DLD1 (cell line): Measurements from ENCODE around the gene TFR2.

Source experiments
- in situ Hi-C: cut with HindIII; loops from 2 replicates; pipeline ENCODE4 v1.10.0; 2017; ENCODE audit warnings: low sequenced_read_pairs

The TFR2 gene

DNA sequence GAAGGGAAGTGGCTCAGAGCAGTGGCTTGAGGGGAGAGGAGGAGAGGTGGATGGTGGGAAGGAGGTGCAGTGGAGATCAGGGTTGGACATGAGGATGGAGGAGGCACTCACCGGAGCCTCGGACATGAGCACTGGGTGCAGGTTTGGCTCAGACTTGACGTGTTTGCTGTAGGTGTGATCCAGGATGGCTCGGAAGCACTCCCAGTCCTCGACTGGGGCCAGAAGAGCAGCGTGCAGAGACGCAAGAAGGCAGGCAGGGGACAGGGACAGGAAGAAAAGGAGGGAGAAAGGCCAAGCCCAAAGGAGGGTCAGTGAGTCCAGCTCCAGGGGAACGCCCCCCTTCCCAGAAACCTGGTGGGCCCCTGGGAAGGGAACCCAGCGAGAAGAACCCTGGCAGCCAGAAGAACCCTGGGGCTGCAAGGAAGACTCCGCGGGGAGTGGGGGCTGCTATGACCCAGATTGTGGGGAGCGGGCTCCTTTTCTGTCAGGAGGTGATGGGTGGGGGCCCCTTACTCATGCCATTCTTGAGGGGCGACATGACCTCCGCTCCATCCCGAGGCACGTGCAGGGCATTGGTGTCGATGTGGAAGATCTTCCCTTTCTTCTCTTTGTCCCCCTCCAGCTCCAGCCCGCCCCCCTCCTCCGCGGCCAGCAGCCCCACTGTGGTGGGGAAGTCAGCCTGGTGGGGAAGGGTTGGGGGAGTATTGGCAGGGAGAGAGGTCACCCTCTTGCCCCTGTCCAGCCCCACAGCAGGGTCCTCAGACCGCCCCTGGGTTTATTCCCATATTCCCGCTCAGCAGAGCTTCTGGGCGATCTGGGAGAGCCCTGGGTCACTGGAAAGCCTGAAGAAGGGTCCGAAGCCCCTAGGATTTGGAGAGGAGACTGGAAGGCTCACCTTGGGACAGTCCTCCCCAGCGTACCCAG is 13.8 kb upstream of the TFR2 start:
- in situ Hi-C loops = no loop called here

DNA sequence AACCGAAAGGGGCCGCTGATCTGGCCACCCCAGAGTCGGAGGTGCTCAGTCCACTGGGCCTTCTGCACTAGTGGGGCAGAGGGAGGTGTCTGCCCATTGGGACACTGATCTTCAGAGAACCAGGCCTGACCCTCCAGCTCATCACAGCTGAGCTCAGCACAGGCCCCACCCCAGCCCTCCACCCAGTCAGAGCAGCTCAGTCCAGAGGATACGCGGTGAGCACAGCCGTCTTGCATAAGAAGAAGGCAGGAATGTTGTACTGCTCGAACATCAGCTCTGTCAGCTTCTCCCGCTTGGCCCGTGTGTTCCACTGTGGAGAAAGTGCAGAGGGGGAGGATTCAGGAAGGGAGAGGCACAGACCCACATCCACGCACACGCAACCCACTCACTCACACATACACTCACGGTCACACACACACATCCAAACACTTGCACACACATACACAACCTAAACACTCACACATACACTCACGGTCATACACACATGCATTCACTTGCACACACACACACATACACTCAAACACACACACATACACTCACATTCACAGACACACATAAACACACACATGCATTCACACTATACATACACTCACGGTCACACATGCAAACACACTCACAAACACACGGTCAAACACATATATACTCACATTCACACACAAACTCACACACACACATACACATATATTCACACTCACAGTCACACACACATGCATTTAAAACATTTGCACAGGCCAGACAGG is 8.6 kb upstream of the TFR2 start:
- in situ Hi-C loops = no loop called here

DNA sequence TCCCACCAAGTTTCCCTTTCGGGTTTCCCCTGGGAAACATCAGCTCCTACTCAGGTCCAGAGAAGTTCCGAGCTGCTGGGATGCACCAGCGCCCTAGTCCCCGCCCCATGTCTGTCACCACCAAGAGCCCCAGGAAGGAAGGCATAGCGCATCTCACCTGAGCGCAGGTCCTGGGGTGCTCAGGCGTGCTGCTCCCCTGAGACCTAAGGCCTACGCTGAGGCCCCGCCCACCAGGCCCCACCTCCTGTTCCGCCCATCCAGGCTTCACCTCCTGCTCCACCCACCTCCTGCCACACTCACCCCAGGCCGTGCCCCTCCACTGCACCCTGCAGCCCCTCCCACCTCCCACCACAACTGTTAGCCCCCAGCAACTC is 1.2 kb upstream of the TFR2 start:
- in situ Hi-C loops = no loop called here

DNA sequence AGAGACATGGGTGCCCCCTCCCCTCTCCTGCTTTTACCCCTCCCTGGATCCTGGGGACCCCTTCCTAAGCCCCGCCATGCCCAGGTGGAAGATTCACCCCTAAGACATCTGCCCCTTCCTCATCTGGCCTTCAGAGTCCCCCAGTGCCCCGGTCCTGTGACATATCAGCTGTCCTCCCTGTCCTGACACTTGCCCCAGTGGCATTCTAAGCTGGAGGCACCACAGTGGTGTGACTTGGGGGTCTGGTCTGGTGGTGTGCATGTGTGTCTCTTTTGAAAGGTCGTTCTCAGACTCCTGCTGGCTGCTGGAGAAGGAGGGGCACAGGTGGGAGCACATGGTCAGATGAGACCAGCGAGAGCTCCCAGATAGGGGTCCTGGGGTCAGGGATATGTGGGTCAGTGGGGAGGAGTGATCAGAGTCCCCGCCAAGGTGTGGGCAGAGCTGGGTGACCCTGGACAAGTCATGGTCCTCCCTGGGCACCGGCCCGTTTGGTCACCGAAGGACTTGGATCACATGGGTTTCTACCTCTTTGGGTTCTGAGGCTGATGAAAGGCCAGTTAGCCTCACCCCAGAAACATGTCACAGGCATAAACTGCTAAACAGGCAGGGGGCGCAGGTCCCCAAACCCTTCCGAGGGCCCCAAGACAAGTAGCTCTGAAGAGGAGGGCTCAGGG is 645 bp upstream of the TFR2 start:
- in situ Hi-C loops = no loop called here

DNA sequence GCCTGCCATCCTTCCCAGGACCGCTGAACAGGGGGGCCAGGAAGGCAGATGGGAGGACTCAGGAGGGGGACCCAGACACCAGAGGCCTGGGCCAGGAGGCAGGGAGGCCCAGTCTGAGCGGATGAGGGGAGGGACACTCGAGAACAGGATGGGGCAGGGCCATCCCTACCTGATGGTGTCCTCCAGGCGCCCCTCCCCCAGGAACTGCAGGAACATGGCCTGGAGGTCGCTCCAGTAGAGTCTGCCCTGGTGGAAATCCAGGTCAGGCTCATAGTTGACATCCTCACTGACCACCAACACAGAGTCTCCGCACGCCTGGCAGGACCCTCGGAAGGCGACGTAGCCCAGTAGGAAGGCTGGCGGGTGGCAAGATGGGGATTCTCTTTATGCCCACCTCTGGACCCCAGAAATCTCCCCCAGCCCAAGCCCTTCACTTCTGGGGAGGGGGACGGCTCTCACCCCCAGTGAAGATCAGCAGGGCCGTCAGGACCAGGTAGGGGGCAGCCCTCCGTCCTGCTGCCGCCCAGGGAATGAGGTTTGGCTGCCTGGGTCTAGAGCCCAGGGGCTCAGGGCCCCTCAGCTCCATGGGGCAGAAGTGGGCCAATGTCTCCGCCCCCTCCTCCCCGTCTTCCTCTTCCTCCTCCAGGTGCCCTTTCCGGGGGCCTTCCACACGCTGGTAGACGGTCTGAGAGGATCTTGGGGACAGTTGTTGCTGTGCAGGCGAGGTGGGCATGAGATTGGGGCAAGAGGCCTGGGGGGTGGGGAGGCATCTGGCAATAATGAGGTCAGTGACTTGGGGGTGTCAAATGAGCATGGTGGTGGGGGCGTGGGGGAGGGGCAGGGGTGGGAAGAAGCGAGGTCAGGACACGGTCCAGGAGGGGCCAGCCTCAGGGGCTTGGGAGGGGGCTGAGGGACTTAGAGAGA is 573 bp downstream of the TFR2 start:
- in situ Hi-C loops = no loop called here

DNA sequence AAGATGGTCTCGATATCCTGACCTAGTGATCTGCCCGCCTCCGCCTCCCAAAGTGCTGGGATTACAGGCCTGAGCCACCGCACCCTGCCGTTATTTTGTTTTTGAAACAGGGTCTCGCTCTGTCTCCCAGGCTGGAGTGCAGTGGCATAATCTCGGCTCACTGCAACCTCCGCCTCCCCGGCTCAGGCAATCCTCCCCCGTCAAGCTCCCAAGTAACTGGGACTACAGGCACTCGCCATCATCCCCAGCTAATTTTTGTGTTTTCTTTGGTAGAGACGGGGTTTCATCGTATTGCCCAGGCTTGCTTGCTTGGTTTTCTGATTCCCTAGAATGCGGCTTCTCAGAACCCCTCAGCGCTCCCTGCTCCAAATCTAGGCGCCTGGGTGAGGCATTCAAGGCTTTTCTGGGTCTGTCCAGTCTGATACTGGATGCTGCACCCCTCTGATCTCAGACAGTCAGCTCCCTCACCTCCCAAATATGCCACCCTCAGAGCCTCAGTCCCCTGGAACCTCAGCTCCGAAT is 1.3 kb downstream of the TFR2 start:
- in situ Hi-C loops = no loop called here

DNA sequence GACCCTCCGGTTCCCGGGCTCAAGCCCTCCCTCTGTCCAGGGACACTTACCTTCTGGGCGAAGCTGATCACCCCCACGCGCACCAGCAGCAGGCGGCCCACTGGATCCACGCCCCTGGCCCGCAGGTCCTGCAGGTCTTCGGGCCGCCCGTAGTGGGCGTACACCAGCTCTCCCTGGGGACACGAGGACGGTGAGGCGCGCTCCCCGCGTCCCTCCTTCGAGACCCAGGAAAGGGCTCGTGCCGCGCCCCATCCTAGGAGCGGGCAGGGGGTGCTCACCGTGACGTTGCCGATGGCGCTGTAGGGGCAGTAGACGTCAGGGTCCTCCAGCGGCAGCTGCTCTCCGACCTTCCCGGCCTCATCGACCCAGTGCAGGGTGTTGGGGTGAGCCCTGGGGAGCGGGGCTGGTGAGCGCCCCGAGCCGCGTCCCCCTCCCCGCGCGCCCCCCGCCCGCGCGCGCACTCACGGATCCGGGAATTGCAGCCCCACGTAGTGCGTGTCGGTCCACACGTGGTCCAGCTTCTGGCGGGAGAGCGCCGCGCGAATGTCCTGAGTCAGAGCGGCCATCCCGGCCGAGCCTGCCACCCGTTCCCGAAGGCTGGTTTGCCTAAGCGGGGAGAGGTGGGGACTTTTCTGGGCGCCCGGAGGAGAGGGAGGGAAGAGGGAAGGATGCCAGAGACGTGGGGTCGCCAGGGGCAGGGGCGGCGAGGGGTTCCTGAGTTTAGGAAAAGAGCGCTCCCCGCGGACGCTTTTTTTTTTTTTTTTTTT is 8.2 kb downstream of the TFR2 start:
- in situ Hi-C loops = no loop called here

DNA sequence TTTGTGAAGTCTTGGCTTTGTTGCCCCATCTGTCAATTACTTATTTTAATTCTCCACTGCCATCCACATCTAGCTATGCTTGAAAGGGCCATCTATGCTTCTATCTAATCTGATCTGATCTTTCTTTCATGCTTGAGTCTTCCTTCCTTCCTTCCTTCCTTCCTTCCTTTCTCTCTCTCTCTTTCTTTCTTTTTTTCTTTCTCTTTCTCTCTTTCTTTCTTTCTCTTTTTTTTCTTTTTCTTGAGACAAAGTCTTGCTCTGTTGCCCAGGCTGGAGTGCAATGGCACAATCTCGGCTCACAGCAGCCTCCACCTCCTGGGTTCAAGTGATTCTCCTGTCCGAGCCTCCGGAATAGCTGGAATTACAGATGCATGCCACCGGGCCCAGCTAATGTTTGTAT is 11.3 kb downstream of the TFR2 start:
- in situ Hi-C loops = no loop called here

DNA sequence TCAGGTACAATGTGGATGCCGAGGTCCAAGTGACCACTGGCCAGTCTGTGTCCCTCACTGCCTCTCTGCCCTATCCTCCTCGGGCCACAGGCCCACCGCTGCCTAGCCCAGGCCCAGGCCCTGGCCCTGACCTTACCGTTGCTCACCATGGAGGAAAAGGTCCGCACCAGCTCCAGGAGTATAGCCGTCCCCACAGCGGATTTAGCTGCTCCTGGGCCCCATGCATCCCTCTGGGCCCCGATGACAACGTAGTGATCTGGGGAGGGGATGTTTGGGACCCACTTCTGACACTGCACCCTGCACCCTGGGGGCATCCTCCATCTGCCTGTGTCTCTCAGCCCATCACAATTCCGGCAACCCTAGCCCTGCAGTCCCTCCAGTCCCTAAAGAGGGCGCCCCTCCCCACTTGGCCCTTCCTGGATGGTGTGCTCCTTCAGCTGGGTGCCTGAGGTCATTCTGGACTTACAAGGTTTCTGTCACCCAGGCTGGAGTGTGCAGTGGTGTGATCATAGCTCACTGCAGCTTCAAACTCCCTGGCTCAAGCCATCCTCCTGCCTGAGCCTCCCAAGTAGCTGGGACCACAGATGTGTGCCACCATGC is 12.1 kb downstream of the TFR2 start:
- in situ Hi-C loops = no loop called here

DNA sequence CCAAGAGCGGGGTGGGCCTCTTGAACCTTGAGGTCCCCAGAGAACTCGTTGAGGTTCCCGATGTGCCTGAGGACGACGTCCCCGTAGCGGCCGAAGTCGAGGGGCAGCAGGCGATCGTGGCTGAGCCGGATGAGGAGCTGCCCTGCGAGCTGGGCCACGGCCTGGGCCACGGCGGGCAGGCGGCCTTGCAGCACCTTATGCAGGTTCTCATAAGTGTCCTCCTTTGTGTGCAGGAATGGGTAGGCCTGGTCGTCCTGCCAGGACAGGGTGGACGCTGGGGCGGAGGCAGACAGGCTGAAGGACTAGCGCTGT is 14.2 kb downstream of the TFR2 start:
- in situ Hi-C loops = no loop called here

DNA sequence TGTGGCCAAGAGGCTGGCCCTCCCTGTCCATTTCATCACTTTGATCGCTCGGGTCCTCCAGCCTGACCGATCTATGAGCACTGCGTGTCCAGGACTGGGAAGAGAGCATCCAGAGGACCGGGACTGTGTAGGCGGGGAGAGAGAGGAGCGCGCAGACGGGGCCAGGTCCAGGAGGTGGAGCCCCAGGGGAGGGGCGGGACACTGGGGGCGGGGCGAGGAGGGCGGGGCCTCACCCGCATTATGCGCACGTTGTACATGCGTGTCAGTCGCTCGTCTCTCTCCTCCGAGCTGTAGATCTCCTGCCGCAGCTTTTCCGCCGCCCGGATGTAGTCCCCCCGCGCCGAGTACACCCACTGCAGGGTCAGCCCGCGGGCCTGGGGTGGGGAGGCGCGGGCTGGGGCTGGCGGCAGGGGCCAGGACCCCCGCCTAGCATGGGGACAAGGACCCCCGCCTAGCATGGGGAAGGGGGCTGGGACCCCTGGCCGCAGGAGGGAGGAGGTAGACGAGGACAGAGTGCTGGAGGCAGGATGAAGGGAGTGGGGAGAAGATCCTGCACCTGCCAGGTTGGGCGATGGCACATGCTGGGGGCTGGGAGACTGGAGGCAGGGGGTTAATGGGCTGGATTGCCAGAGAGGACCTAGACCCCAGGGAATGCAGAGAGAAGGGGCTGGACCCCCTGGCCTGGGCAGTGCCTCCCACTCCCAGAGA is 14.7 kb downstream of the TFR2 start:
- in situ Hi-C loops = no loop called here

DNA sequence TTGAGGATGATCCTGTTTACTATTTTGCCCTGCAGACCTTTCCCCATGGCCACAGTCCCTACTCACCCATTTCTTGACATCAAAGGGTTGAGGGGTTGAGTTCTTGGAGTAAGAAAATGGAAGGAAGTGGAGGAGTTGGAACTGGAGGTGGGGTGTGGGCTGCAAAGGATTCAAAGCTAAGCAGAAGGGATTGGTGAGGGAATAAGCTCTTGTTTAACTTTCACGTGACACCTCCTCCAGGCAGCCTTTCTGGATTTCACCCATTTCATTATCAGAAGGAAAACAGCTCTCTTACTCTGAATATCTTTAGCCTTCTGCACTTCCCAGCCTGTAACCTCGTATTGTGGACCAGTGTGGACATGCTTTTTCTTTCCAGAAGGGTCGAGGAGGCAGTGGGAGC is 15.3 kb downstream of the TFR2 start:
- in situ Hi-C loops = no loop called here

DNA sequence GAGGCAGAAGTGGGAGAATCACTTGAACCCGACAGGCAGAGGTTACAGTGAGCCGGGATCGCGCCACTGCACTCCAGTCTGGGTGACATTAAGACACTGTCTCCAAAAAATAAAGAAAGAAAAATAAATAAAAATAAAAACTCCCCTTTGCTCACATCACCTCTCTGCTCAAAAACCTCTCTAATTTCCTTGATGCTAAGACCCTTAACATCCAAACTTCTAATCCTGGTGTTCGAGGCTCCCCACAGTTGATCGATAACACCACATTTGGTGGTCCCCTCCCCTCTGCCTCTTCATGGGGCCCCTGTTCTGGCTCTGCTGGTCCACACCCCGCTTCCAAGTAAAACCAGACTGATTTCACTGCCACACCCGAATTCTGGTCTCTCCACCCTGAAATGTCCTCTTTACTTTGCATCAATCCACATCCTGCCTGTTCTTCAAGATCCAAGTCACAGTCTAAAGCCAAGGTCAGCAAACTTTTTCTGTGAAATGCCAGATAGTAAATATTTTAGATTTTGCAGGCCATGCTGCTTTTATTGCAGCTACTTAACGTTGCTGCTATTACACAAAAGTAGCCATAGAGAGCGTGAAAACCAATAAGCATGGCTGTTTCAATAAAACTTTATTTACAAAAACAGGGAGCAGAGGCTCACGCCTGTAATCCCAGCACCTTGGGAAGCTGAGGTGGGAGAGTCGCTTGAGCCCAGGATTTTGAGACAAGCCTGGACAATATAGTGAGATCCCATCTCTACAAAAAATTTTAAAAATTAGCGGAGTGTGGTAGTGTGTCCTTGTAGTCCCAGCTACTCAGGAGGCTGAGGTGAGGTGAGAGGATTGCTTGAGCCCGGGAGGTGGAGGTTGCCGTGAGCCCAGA is 17.2 kb downstream of the TFR2 start:
- in situ Hi-C loops = no loop called here

DNA sequence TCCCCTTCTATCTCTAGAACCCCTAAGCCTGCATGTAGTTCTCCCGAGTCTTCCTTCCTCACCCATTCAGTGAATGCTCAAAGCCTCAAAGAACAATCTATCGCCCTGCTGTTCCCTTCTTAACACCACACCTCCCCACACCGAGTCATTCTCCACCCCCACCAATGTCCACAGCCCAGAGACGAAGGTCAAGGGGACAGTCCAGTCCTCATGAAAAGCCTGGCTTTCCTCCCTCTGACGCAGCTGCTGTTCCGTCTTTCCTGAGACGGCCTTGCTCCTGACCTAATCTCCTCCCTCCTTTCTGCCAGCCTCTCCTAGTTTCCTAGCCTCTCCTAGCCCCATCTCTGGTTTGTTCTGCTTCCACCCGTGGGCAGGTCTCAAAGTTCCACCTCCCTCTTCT is 19.8 kb downstream of the TFR2 start:
- in situ Hi-C loops = no loop called here

DNA sequence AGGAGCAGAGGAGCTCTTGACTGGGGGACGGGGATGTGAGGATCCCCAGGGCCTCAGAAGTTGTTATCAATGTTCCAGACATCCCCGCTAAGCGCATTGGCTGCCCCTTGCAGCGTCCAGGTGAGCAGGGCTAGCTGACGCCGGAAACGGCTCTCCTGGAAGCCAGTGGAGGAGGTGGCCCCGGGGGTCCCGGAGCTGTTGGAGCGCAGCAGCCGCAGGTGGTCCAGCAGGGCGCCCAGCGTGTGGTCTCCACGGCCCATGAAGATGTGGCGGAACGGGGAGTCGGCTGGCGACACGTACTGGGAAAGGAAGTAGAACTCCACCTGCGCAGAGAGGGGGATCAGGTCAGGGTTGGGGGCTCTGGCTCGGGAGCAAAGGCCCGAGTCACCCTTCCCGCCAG is 20.5 kb downstream of the TFR2 start:
- in situ Hi-C loops = no loop called here

DNA sequence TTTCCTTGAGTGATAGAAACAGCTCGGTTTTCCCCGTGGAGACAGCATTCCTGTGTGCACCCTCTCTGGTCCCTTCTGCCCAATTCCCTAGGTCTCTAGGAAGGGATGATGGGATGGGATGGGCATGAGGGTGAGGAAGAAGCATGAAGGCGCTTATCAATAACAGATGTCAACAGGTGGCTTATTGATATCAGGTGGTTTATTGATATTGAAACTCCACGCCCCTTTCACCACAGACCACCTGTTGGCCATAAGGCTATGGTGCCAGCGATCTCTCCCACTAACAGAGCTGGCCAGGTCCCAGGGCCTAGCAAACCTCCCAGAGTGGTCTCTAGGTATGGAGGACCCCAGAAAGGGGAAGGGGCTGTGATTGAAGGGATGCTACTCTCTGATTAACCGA is 21.1 kb downstream of the TFR2 start:
- in situ Hi-C loops = no loop called here

DNA sequence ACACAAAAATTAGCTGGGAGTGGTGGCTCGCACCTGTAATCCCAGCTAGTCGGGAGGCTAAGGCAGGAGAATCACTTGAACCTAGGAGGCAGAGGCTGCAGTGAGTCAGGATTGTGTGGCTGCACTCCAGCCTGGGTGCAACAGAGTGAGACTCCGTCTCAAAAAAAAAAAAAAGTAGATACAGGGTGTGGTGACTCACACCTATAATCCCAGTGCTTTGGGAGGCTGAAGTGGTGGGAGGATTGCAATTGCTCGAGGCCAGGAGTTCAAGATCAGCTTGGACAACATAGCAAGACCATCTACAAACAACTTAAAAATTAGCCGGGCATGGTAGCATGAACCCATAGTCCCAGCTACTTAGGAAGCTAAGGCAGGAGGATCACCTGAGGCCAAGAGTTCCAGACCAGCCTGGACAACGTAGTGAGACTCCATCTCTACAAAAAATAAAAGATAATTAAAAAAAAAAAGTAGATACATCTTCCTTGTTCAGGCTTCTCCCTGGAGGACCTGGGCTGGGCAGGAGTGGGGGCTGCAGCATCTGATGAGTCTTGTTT is 27.0 kb downstream of the TFR2 start:
- in situ Hi-C loops = no loop called here
